ENCODE results near the gene COL26A1. TPM values are rescaled to one million over a fixed set of nuclear protein-coding genes. Genes with fewer than 3 reads are reported as not detected.

Gene COL26A1
- total RNA-seq, 2 experiments from 2014 or later = not detected

DNA sequence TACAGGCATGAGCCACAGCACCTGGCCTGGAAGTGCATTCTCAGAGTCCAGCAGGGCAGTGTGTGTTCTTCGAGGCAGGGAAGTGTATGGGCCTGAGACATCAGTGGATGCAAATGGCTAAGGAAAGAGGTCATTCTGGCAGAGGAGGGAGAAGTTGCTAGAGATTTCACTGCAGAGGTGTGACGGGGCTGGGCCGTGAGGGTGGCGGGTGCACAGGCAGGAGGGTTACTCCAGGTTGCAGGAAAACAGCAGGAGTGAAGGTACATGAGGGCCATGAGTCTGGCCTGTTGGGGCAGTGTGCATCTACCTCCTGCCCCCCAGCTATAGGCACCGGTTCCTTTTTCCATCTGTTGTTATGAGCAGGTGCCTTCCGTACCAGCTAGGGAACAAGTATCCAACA, 29.3 kb downstream of the COL26A1 start:
- TF ChIP-seq, protein P1, sequence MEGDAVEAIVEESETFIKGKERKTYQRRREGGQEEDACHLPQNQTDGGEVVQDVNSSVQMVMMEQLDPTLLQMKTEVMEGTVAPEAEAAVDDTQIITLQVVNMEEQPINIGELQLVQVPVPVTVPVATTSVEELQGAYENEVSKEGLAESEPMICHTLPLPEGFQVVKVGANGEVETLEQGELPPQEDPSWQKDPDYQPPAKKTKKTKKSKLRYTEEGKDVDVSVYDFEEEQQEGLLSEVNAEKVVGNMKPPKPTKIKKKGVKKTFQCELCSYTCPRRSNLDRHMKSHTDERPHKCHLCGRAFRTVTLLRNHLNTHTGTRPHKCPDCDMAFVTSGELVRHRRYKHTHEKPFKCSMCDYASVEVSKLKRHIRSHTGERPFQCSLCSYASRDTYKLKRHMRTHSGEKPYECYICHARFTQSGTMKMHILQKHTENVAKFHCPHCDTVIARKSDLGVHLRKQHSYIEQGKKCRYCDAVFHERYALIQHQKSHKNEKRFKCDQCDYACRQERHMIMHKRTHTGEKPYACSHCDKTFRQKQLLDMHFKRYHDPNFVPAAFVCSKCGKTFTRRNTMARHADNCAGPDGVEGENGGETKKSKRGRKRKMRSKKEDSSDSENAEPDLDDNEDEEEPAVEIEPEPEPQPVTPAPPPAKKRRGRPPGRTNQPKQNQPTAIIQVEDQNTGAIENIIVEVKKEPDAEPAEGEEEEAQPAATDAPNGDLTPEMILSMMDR (IDR thresholded peaks at IDR 0.05) = no peak
- H3K27me3 Mint-ChIP-seq = no peaks in the 10 kb centered on the region
- H3K36me3 Mint-ChIP-seq (ENCODE audit: low read depth) = no peaks in the 10 kb centered on the region
- peaks cover 18% of the 10 kb centered on the region for H3K4me1 Mint-ChIP-seq (ENCODE audit: low read depth)
- H3K27ac Mint-ChIP-seq = peak overlapping the region; percentile 17
- ChIA-PET CTCF (interaction anchor here (1.1 to 4.0 kb wide), 4 partner anchors 19 to 77 kb away, joined by 3 to 19 read pairs (median 5); no protein-coding TSS in a partner anchor), POLR2A (no interaction called here)
- H3K9me3 Mint-ChIP-seq = no peaks in the 10 kb centered on the region
- ATAC-seq = no peak
- intact Hi-C loops (cut with micrococcal nuclease) = no loop called here
- DNase-seq = no peak
- no peak overlapping the region for H3K4me3 Mint-ChIP-seq

DNA sequence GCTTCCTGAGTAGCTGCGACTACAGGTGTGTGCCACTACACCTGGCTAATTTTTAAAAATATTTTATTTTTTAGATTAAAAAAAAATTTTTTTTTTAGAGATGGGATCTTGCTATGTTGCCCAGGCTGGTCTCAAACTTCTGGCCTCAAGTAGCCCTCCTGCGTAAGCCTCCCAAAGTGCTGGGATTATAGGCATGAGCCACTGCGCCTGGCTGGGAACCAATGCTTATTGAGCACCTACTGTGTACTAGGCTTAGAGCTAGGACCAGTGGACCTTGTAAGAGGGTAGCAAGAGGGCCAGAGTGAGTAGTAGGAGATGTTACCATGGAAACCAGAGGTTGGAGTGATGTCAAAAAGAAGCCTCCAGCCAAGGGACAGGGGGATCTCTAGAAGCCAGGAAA, 31.2 kb downstream of the COL26A1 start:
- H3K4me1 Mint-ChIP-seq (ENCODE audit: low read depth) = peaks cover 15% of the 10 kb centered on the region
- H3K36me3 Mint-ChIP-seq (ENCODE audit: low read depth) = no peaks in the 10 kb centered on the region
- ChIA-PET POLR2A (no interaction called here), CTCF (no interaction called here)
- H3K27me3 Mint-ChIP-seq = no peaks in the 10 kb centered on the region
- no peaks in the 10 kb centered on the region for H3K9me3 Mint-ChIP-seq
- H3K27ac Mint-ChIP-seq = no peak overlapping the region
- DNase-seq = no peak
- ATAC-seq = no peak
- TF ChIP-seq, protein P1 (IDR thresholded peaks at IDR 0.05) = no peak
- H3K4me3 Mint-ChIP-seq = no peak overlapping the region
- intact Hi-C loops (cut with micrococcal nuclease) = no loop called here

DNA sequence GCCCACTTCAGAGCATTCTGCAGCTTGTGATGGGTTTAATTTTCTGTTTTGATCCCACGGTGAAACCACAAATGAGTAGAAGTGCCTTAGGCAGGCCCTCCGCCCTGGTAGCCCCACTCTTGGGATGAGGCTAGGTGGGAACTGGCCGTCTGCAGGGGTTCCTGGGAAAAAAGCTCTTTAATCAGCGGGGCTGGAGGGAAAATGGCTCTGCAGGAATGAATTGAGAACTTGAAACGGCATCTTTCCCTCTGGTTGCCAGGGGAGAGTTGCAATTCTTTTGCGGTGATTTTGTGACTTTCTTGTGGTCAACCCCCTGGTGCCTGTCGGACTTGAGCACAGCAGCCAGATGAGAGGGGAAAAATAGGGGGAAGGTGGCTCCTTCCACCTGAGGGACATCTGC, 32.7 kb downstream of the COL26A1 start:
- no peak overlapping the region for H3K27ac Mint-ChIP-seq
- intact Hi-C loops (cut with micrococcal nuclease) = no loop called here
- CTCF ChIA-PET = interaction anchor here (1.0 kb wide), 1 partner anchor 31 kb away, joined by 3 read pairs; no protein-coding TSS in a partner anchor
- DNase-seq (no peak), ATAC-seq (no peak)
- no peaks in the 10 kb centered on the region for H3K36me3 Mint-ChIP-seq (ENCODE audit: low read depth)
- TF ChIP-seq, protein P1 (IDR thresholded peaks at IDR 0.05) = no peak
- H3K4me1 Mint-ChIP-seq (ENCODE audit: low read depth) = peaks cover 14% of the 10 kb centered on the region
- POLR2A ChIA-PET = no interaction called here
- no peak overlapping the region for H3K4me3 Mint-ChIP-seq
- H3K27me3 Mint-ChIP-seq = no peaks in the 10 kb centered on the region
- no peaks in the 10 kb centered on the region for H3K9me3 Mint-ChIP-seq

DNA sequence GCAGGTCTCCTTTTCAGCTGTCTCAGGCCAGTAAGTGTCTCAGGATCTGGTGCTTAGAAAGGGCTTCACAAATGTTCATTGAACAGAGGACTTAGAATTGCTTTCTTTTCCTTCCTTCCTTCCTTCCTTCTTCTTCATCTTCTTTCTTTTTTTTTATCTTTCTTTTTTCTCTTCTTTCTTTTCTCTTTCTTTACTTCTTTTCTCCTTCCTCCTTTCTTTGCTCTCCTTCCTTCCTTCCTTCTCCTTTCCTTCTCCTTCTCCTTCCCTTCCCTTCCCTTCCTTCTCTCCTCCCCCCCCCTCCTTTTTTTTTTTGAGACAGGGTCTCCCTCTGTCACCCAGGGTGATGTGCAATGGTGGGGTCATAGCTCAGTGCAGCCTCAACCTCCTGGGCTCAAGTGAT, 34.6 kb downstream of the COL26A1 start:
- Mint-ChIP-seq H3K27me3 (no peaks in the 10 kb centered on the region), H3K9me3 (no peaks in the 10 kb centered on the region), H3K4me3 (no peak overlapping the region), H3K27ac (no peak overlapping the region), H3K36me3 (ENCODE audit: low read depth) (no peaks in the 10 kb centered on the region), H3K4me1 (ENCODE audit: low read depth) (no peaks in the 10 kb centered on the region)
- ChIA-PET POLR2A (interaction anchor here (0.6 kb wide), 1 partner anchor 19 kb away, joined by 3 read pairs; no protein-coding TSS in a partner anchor), CTCF (interaction anchor here (4.2 kb wide), 1 partner anchor 14 kb away, joined by 26 read pairs; no protein-coding TSS in a partner anchor)
- ATAC-seq (no peak), DNase-seq (no peak)
- intact Hi-C loops (cut with micrococcal nuclease) = no loop called here
- TF ChIP-seq, protein P1 (IDR thresholded peaks at IDR 0.05) = no peak

DNA sequence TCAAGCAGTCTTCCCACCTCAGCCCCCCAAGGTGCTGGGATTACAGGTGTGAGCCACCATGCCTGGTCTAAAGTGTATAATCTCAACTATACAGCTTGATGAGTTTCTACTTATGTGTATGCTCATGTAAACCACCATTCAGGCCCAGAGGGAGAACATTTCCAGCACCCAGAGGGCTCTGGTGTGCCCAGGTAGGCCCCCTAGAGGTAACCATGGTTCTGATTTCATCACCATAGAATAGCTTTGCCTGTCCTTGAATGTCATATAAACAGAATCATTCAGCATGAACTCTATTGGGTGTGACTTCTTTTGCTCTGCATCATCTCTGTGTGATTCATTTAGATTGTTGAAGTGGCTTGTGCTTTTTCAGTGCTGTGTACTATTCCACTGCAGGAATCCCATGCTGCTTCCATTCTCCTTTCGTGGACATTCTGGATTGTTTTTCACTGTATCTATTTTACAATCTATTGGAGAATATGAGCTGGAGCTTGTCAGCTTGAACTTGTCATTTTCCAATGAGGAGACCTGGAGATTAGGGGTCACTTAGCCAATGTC, 35.2 kb downstream of the COL26A1 start:
- H3K9me3 Mint-ChIP-seq = no peaks in the 10 kb centered on the region
- H3K4me1 Mint-ChIP-seq (ENCODE audit: low read depth) = no peaks in the 10 kb centered on the region
- H3K27ac Mint-ChIP-seq = no peak overlapping the region
- DNase-seq = no peak
- ATAC-seq = no peak
- no peak overlapping the region for H3K4me3 Mint-ChIP-seq
- ChIA-PET CTCF (interaction anchor here (1.9 to 4.2 kb wide), 2 partner anchors 14 to 33 kb away, joined by 9 to 26 read pairs; no protein-coding TSS in a partner anchor), POLR2A (interaction anchor here (0.6 kb wide), 1 partner anchor 19 kb away, joined by 3 read pairs; no protein-coding TSS in a partner anchor)
- TF ChIP-seq, protein P1 (IDR thresholded peaks at IDR 0.05) = no peak
- intact Hi-C loops (cut with micrococcal nuclease) = no loop called here
- H3K27me3 Mint-ChIP-seq = no peaks in the 10 kb centered on the region
- H3K36me3 Mint-ChIP-seq (ENCODE audit: low read depth) = no peaks in the 10 kb centered on the region

Data from activated CD8-positive, alpha-beta T cell treated with anti-CD3 and anti-CD28 coated beads for 36 hours (primary cell).